WTC11 (cell line): Measurements from ENCODE around the gene CAPN1. TPM values are rescaled to one million over a fixed set of nuclear protein-coding genes. Genes with fewer than 3 reads are reported as not detected.

Experiments used
- ATAC-seq: fragments of 200-7000 bp; cut with Tn5 transposase; 2 replicates; pipeline ENCODE4 v1.10.0; 2021; ENCODE audit warnings: mild to moderate bottlenecking, moderate library complexity
- CTCF ChIA-PET: fragments of 300-600 bp; sonication (Branson Sonifier 250); formaldehyde crosslinking; loops from one replicate; lab custom pipeline; 2021; ENCODE audit warnings: antibody characterized with exemption; lab: Charles Lee
- POLR2A ChIA-PET: fragments of 350-600 bp; sonication (Branson Sonifier 250); formaldehyde crosslinking; loops from one replicate; lab custom pipeline; 2021; ENCODE audit warnings: antibody characterized with exemption; lab: Charles Lee
- DNase-seq: peaks from one replicate; pipeline ENCODE4 v3.0.0; 2021; ENCODE audit warnings: low spot score
- H3K27ac Mint-ChIP-seq: 2 replicates; pipeline ENCODE4 v1.8.0; 2021; ENCODE audit warnings: mixed read lengths
- H3K27me3 Mint-ChIP-seq: 2 replicates; pipeline ENCODE4 v1.8.0; 2021; ENCODE audit warnings: low read depth, mild to moderate bottlenecking, moderate library complexity, mixed read lengths
- H3K36me3 Mint-ChIP-seq: 2 replicates; pipeline ENCODE4 v1.8.0; 2021; ENCODE audit warnings: mixed read lengths
- H3K4me1 Mint-ChIP-seq: 2 replicates; pipeline ENCODE4 v1.8.0; 2022; ENCODE audit warnings: mixed read lengths
- H3K4me3 Mint-ChIP-seq: 2 replicates; pipeline ENCODE4 v1.8.0; 2021; ENCODE audit warnings: mild to moderate bottlenecking, moderate library complexity, mixed read lengths
- H3K9me3 Mint-ChIP-seq: 2 replicates; pipeline ENCODE4 v1.8.0; 2021; ENCODE audit warnings: mixed read lengths
- CTCF ChIP-seq: fragments of 200-600 bp; IDR thresholded peaks from 2 replicates; pipeline ENCODE4 v1.8.0; 2022; ENCODE audit warnings: antibody characterized with exemption
- EMX1 ChIP-seq: fragments of 250-450 bp; sonication (Bioruptor Pico); IDR thresholded peaks from 2 replicates; pipeline ENCODE4 v1.8.0; 2021; ENCODE audit warnings: mild to moderate bottlenecking
- FOXP4 ChIP-seq: sonication (generic); formaldehyde crosslinking; IDR thresholded peaks from 2 replicates; pipeline ENCODE4 v1.8.0; 2022; ENCODE audit warnings: mild to moderate bottlenecking, missing genetic modification reagents
- HMGXB4 ChIP-seq: sonication (generic); formaldehyde crosslinking; IDR thresholded peaks from 2 replicates; pipeline ENCODE4 v1.8.1; 2023; ENCODE audit warnings: mild to moderate bottlenecking, moderate library complexity, missing genetic modification reagents
- MAX ChIP-seq: sonication (generic); formaldehyde crosslinking; IDR thresholded peaks from 2 replicates; pipeline ENCODE4 v1.8.0; 2022; ENCODE audit warnings: mild to moderate bottlenecking, missing genetic modification reagents
- MLX ChIP-seq: sonication (generic); formaldehyde crosslinking; IDR thresholded peaks from 2 replicates; pipeline ENCODE4 v1.8.1; 2023; ENCODE audit warnings: mild to moderate bottlenecking, missing genetic modification reagents, moderate library complexity
- NR3C1 ChIP-seq: sonication (generic); formaldehyde crosslinking; conservative IDR thresholded peaks from 2 replicates; pipeline ENCODE4 v1.8.1; 2023; ENCODE audit warnings: low read depth, mild to moderate bottlenecking, missing genetic modification reagents
- OVOL2 ChIP-seq: fragments of 250-450 bp; sonication (Bioruptor Pico); IDR thresholded peaks from 2 replicates; pipeline ENCODE4 v1.9.0; 2021; ENCODE audit warnings: mild to moderate bottlenecking, borderline replicate concordance
- ZNF671 ChIP-seq: fragments of 250-450 bp; sonication (Bioruptor Pico); IDR thresholded peaks from 2 replicates; pipeline ENCODE4 v1.8.0; 2021; ENCODE audit warnings: mild to moderate bottlenecking
- total RNA-seq: library from RNA; stranded (reverse); gene quantifications from 3 replicates; pipeline ENCODE4 v1.2.3, GENCODE V29; 2021
- TF ChIP-seq, protein P1 (sequence below): sonication (generic); formaldehyde crosslinking; conservative IDR thresholded peaks from 2 replicates; pipeline ENCODE4 v1.8.1; 2023; ENCODE audit warnings: mild to moderate bottlenecking, low read depth, missing genetic modification reagents, moderate library complexity
- TF ChIP-seq, protein P2 (sequence below): fragments of 250-450 bp; sonication (Bioruptor Pico); IDR thresholded peaks from 2 replicates; pipeline ENCODE4 v2.1.2; 2022; ENCODE audit warnings: mild to moderate bottlenecking, moderate library complexity
- TF ChIP-seq, protein P3 (sequence below): sonication (generic); formaldehyde crosslinking; IDR thresholded peaks from 2 replicates; pipeline ENCODE4 v1.8.1; 2022; ENCODE audit warnings: mild to moderate bottlenecking, missing genetic modification reagents, moderate library complexity, borderline replicate concordance
- TF ChIP-seq, protein P4 (sequence below): sonication (generic); formaldehyde crosslinking; IDR thresholded peaks from 2 replicates; pipeline ENCODE4 v1.8.0; 2023; ENCODE audit warnings: missing genetic modification reagents, mild to moderate bottlenecking, borderline replicate concordance
- TF ChIP-seq, protein P5 (sequence below): sonication (generic); formaldehyde crosslinking; IDR thresholded peaks from 2 replicates; pipeline ENCODE4 v1.8.0; 2022; ENCODE audit warnings: mild to moderate bottlenecking, missing genetic modification reagents
- TF ChIP-seq, protein P6 (sequence below): sonication (generic); formaldehyde crosslinking; IDR thresholded peaks from 2 replicates; pipeline ENCODE4 v1.8.1; 2023; ENCODE audit warnings: mild to moderate bottlenecking, missing genetic modification reagents, moderate library complexity

CAPN1 gene
- total RNA-seq, 1 experiment from 2014 or later = 257 TPM

- Mint-ChIP-seq H3K4me3 (peak overlapping the region; percentile 99), H3K9me3 (no peaks in the 10 kb centered on the region), H3K36me3 (peaks cover 16% of the 10 kb centered on the region), H3K27me3 (no peaks in the 10 kb centered on the region), H3K27ac (peak overlapping the region; percentile 99), H3K4me1 (peaks cover 48% of the 10 kb centered on the region)
- DNase-seq (peak; percentile 81), ATAC-seq (peak; percentile 56)
- ChIA-PET CTCF (interaction anchor here (0.5 to 5.6 kb wide), 29 partner anchors 10 to 494 kb away, joined by 3 to 53 read pairs (median 7); partner anchors contain the start of genes CDC42EP2, FAU, MRPL49 and POLA2), POLR2A (interaction anchor here (0.5 to 3.6 kb wide), 8 partner anchors 14 to 318 kb away, joined by 3 to 20 read pairs (median 4); partner anchors contain the start of genes FAU, MRPL49, SYVN1 and ZNHIT2)
- TF ChIP-seq FOXP4 (CRISPR knock-in tag) (no peak), HMGXB4 (no peak), MAX (CRISPR knock-in tag) (peak; percentile 59), ZNF671 (CRISPR knock-in tag) (no peak), EMX1 (no peak), MLX (no peak), OVOL2 (CRISPR knock-in tag) (no peak), NR3C1 (CRISPR knock-in tag) (no peak), CTCF (no peak)
- TF ChIP-seq, protein P1, sequence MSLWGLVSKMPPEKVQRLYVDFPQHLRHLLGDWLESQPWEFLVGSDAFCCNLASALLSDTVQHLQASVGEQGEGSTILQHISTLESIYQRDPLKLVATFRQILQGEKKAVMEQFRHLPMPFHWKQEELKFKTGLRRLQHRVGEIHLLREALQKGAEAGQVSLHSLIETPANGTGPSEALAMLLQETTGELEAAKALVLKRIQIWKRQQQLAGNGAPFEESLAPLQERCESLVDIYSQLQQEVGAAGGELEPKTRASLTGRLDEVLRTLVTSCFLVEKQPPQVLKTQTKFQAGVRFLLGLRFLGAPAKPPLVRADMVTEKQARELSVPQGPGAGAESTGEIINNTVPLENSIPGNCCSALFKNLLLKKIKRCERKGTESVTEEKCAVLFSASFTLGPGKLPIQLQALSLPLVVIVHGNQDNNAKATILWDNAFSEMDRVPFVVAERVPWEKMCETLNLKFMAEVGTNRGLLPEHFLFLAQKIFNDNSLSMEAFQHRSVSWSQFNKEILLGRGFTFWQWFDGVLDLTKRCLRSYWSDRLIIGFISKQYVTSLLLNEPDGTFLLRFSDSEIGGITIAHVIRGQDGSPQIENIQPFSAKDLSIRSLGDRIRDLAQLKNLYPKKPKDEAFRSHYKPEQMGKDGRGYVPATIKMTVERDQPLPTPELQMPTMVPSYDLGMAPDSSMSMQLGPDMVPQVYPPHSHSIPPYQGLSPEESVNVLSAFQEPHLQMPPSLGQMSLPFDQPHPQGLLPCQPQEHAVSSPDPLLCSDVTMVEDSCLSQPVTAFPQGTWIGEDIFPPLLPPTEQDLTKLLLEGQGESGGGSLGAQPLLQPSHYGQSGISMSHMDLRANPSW (CRISPR knock-in tag) = no peak
- TF ChIP-seq, protein P2, sequence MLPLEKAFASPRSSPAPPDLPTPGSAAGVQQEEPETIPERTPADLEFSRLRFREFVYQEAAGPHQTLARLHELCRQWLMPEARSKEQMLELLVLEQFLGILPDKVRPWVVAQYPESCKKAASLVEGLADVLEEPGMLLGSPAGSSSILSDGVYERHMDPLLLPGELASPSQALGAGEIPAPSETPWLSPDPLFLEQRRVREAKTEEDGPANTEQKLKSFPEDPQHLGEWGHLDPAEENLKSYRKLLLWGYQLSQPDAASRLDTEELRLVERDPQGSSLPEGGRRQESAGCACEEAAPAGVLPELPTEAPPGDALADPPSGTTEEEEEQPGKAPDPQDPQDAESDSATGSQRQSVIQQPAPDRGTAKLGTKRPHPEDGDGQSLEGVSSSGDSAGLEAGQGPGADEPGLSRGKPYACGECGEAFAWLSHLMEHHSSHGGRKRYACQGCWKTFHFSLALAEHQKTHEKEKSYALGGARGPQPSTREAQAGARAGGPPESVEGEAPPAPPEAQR (CRISPR knock-in tag) = no peak
- TF ChIP-seq, protein P3, sequence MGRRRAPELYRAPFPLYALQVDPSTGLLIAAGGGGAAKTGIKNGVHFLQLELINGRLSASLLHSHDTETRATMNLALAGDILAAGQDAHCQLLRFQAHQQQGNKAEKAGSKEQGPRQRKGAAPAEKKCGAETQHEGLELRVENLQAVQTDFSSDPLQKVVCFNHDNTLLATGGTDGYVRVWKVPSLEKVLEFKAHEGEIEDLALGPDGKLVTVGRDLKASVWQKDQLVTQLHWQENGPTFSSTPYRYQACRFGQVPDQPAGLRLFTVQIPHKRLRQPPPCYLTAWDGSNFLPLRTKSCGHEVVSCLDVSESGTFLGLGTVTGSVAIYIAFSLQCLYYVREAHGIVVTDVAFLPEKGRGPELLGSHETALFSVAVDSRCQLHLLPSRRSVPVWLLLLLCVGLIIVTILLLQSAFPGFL = no peak
- TF ChIP-seq, protein P4, sequence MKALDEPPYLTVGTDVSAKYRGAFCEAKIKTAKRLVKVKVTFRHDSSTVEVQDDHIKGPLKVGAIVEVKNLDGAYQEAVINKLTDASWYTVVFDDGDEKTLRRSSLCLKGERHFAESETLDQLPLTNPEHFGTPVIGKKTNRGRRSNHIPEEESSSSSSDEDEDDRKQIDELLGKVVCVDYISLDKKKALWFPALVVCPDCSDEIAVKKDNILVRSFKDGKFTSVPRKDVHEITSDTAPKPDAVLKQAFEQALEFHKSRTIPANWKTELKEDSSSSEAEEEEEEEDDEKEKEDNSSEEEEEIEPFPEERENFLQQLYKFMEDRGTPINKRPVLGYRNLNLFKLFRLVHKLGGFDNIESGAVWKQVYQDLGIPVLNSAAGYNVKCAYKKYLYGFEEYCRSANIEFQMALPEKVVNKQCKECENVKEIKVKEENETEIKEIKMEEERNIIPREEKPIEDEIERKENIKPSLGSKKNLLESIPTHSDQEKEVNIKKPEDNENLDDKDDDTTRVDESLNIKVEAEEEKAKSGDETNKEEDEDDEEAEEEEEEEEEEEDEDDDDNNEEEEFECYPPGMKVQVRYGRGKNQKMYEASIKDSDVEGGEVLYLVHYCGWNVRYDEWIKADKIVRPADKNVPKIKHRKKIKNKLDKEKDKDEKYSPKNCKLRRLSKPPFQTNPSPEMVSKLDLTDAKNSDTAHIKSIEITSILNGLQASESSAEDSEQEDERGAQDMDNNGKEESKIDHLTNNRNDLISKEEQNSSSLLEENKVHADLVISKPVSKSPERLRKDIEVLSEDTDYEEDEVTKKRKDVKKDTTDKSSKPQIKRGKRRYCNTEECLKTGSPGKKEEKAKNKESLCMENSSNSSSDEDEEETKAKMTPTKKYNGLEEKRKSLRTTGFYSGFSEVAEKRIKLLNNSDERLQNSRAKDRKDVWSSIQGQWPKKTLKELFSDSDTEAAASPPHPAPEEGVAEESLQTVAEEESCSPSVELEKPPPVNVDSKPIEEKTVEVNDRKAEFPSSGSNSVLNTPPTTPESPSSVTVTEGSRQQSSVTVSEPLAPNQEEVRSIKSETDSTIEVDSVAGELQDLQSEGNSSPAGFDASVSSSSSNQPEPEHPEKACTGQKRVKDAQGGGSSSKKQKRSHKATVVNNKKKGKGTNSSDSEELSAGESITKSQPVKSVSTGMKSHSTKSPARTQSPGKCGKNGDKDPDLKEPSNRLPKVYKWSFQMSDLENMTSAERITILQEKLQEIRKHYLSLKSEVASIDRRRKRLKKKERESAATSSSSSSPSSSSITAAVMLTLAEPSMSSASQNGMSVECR (CRISPR knock-in tag) = peak; percentile 11; the same call in 1 of the 2 replicates
- TF ChIP-seq, protein P5, sequence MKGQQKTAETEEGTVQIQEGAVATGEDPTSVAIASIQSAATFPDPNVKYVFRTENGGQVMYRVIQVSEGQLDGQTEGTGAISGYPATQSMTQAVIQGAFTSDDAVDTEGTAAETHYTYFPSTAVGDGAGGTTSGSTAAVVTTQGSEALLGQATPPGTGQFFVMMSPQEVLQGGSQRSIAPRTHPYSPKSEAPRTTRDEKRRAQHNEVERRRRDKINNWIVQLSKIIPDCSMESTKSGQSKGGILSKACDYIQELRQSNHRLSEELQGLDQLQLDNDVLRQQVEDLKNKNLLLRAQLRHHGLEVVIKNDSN (CRISPR knock-in tag) = peak; percentile 81
- TF ChIP-seq, protein P6, sequence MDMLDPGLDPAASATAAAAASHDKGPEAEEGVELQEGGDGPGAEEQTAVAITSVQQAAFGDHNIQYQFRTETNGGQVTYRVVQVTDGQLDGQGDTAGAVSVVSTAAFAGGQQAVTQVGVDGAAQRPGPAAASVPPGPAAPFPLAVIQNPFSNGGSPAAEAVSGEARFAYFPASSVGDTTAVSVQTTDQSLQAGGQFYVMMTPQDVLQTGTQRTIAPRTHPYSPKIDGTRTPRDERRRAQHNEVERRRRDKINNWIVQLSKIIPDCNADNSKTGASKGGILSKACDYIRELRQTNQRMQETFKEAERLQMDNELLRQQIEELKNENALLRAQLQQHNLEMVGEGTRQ (CRISPR knock-in tag) = peak; percentile 81
These were observed 786 bp downstream of the CAPN1 start for GRCh38 chr11:65182258-65183170.
